Endothelial cell of umbilical vein (primary cell): ENCODE data around the gene ALDH1L2. TPM values are rescaled to one million over a fixed set of nuclear protein-coding genes. Genes with fewer than 3 reads are reported as not detected.

Experiments used
- BruUV-seq: library from RNA; stranded (reverse); fragments of 400-500 nt; replicated peaks from 2 replicates; lab custom pipeline; 2021; lab: Mats Ljungman, UMichigan
- CTCF ChIA-PET: fragments of 300-600, 350-600 bp; sonication (Branson Sonifier 250); formaldehyde crosslinking; loops from one replicate; lab custom pipeline; 2021; ENCODE audit warnings: antibody characterized with exemption, inconsistent platforms; lab: Charles Lee
- POLR2A ChIA-PET: fragments of 300-600, 350-600 bp; sonication (Branson Sonifier 250); formaldehyde crosslinking; loops from one replicate; lab custom pipeline; 2021; ENCODE audit warnings: antibody characterized with exemption, inconsistent platforms; lab: Charles Lee
- DNase-seq: peaks from one replicate; pipeline ENCODE4 v3.0.0-alpha.2; 2011; ENCODE audit warnings: low read depth, low spot score
- FAIRE-seq: peaks from 2 replicates; lab custom pipeline; 2011; peaks lifted over from hg19 to GRCh38; lab: Jason Lieb, UNC
- H2AFZ ChIP-seq: 2 replicates; pipeline ENCODE4 v1.6.0; 2012; ENCODE audit warnings: low read depth, low read length, control low read depth, inconsistent platforms
- H3K27ac ChIP-seq: 2 replicates; pipeline ENCODE4 v1.5.1; 2011; ENCODE audit warnings: low read depth, mild to moderate bottlenecking, control low read depth, low read length, moderate library complexity; ENCODE audit not compliant: insufficient read depth
- H3K27me3 ChIP-seq, 2 experiments: 2 replicates each; pipeline versions ENCODE4 v1.6.0 to v1.6.1; 2011; ENCODE audit warnings: low read length in 2 of 2, mixed read lengths in 1 of 2; ENCODE audit not compliant: control insufficient read depth in 2 of 2, insufficient read depth in 2 of 2
- H3K36me3 ChIP-seq, 2 experiments: 2 replicates in 1 of 2; 3 replicates in 1 of 2; pipeline ENCODE4 v1.5.1; 2011; ENCODE audit warnings: low read length in 2 of 2, mild to moderate bottlenecking in 1 of 2, moderate library complexity in 1 of 2; ENCODE audit not compliant: control insufficient read depth in 2 of 2, insufficient read depth in 2 of 2; ENCODE audit errors: extremely low read depth in 1 of 2
- H3K4me1 ChIP-seq: 3 replicates; pipeline ENCODE4 v1.5.1; 2011; ENCODE audit warnings: mild to moderate bottlenecking, low read length; ENCODE audit not compliant: control insufficient read depth, insufficient read depth; ENCODE audit errors: extremely low read depth
- H3K4me2 ChIP-seq: 2 replicates; pipeline ENCODE4 v1.6.1; 2011; ENCODE audit warnings: low read length, control low read depth, mixed read lengths; ENCODE audit not compliant: insufficient read depth
- H3K4me3 ChIP-seq, 3 experiments: fragments of 200-600 bp in 1 of 3; sonication (generic), shearing (Covaris generic) in 1 of 3; replicated peaks in 1 of 3; 2 replicates each; pipeline ENCODE4 v1.5.1; 2011 to 2016; ENCODE audit warnings: control low read depth in 3 of 3, low read length in 3 of 3, mild to moderate bottlenecking in 2 of 3, inconsistent platforms in 1 of 3, low read depth in 1 of 3, moderate library complexity in 1 of 3; ENCODE audit not compliant: insufficient read depth in 1 of 3
- H3K79me2 ChIP-seq: 2 replicates; pipeline ENCODE4 v1.6.0; 2012; ENCODE audit warnings: low read length, inconsistent platforms; ENCODE audit not compliant: control insufficient read depth, insufficient read depth
- H3K9ac ChIP-seq: replicated peaks from 2 replicates; pipeline ENCODE3; 2011; ENCODE audit warnings: low read length, control low read depth; ENCODE audit not compliant: insufficient read depth; ENCODE audit errors: extremely low read depth
- H3K9me1 ChIP-seq: replicated peaks from 3 replicates; pipeline ENCODE4 v1.6.0; 2011; ENCODE audit warnings: mild to moderate bottlenecking, low read length; ENCODE audit not compliant: control insufficient read depth, insufficient read depth; ENCODE audit errors: extremely low read depth
- H3K9me3 ChIP-seq: replicated peaks from 2 replicates; pipeline ENCODE4 v1.5.1; 2012; ENCODE audit warnings: low read length, inconsistent platforms; ENCODE audit not compliant: control insufficient read depth, insufficient read depth
- H4K20me1 ChIP-seq: replicated peaks from 2 replicates; pipeline ENCODE3; 2011; ENCODE audit warnings: mild to moderate bottlenecking, low read length; ENCODE audit not compliant: control insufficient read depth, insufficient read depth; ENCODE audit errors: extremely low read depth
- EZH2 ChIP-seq: IDR thresholded peaks from 2 replicates; pipeline ENCODE4 v1.6.1; 2012; ENCODE audit warnings: borderline replicate concordance, low read depth, mild to moderate bottlenecking, moderate library complexity, low read length, inconsistent platforms; ENCODE audit not compliant: severe bottlenecking
- FOS ChIP-seq: IDR thresholded peaks from 2 replicates; pipeline ENCODE4 v1.6.1; 2011; ENCODE audit warnings: mild to moderate bottlenecking, low read length, moderate library complexity, borderline replicate concordance; ENCODE audit not compliant: insufficient read depth
- GATA2 ChIP-seq: IDR thresholded peaks from 2 replicates; pipeline ENCODE4 v1.7.0; 2011; ENCODE audit warnings: low read depth, mild to moderate bottlenecking, moderate library complexity, mixed read lengths, low read length; ENCODE audit not compliant: insufficient read length, insufficient read depth
- JUN ChIP-seq: IDR thresholded peaks from 2 replicates; pipeline ENCODE4 v1.6.1; 2011; ENCODE audit warnings: borderline replicate concordance, low read depth; ENCODE audit not compliant: insufficient read length, insufficient read depth
- MYC ChIP-seq: IDR thresholded peaks from one replicate; pipeline ENCODE4 v1.6.1; 2011; ENCODE audit warnings: mild to moderate bottlenecking, low read depth, low read length
- POLR2A ChIP-seq: IDR thresholded peaks from 2 replicates; pipeline ENCODE4 v1.6.1; 2012; ENCODE audit warnings: low read depth, mild to moderate bottlenecking, control low read depth, low read length
- POLR2AphosphoS5 ChIP-seq: IDR thresholded peaks from 2 replicates; pipeline ENCODE4 v1.6.1; 2012; ENCODE audit warnings: low read depth, mild to moderate bottlenecking, control low read depth, low read length, moderate library complexity; ENCODE audit not compliant: insufficient read depth
- dilution Hi-C: fragments of 300-500 bp; cut with MboI; formaldehyde crosslinking; loops from one replicate; pipeline ENCODE4 v1.15.0; 2019; ENCODE audit warnings: low sequenced_read_pairs; ENCODE audit not compliant: extremely low pct_ligation_motif_present
- intact Hi-C: fragments of 100-400 bp; cut with micrococcal nuclease; formaldehyde crosslinking; loops from one replicate; pipeline ENCODE4 v1.10.0; 2022
- polyA plus RNA-seq, 4 experiments: library from polyadenylated mRNA; depleted of rRNA in 3 of 4; stranded (reverse) in 3 of 4; unstranded in 1 of 4; fragments of >200 nt; gene quantifications; 2 replicates each; pipeline versions ENCODE4 v1.2.1 to v1.2.3, GENCODE V29; 2011 to 2012; ENCODE audit warnings: missing spikeins in 1 of 4
- total RNA-seq: library from RNA; stranded (reverse); gene quantifications from 2 replicates; pipeline ENCODE4 v1.2.3, GENCODE V29; 2021
- TF ChIP-seq, protein P1 (sequence below), 2 donors: IDR thresholded peaks; 1 replicate in 1 of 2; 2 replicates in 1 of 2; pipeline ENCODE4 v1.5.1; 2011; ENCODE audit warnings: low read length in 2 of 2, mild to moderate bottlenecking in 2 of 2, moderate library complexity in 2 of 2, control low read depth in 1 of 2, inconsistent platforms in 1 of 2, low read depth in 1 of 2; ENCODE audit not compliant: insufficient read depth in 1 of 2; ENCODE audit errors: extremely low read depth in 1 of 2
- TF ChIP-seq, protein P2 (sequence below): IDR thresholded peaks from 2 replicates; pipeline ENCODE4 v1.6.1; 2011; ENCODE audit not compliant: insufficient read depth, insufficient read length

The ALDH1L2 gene
- total and polyA plus RNA-seq, 2 donors (not counting 3 experiments of a cell fraction or from before 2014, with no cell fraction given), result 1.4 to 2.5 TPM

DNA sequence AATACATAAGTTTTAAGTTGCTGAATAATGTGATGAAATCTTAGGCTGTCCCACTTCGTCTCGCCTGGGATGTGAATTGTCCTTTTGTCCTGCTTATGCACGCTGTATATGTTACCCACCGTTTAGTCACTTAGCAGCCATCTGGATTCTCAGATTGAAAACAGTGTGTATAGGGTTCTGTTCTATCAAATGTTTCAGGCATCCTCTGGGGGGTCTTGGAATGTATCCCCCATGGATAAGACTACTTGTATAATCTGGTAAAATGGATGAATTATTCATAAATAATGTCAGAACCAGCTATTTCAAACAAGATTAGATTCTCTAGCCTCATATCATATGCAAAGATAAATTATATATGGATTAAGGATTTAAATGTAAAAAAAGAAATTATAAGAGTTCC is 68.7 kb downstream of the ALDH1L2 start:
- H3K4me2 ChIP-seq, result no peak overlapping the region
- H2AFZ ChIP-seq, result no peak overlapping the region
- DNase-seq (no peak), FAIRE-seq (no peak)
- TF ChIP-seq POLR2A (no peak), POLR2AphosphoS5 (no peak), MYC (no peak), GATA2 (no peak), FOS (no peak), JUN (no peak), EZH2 (no peak)
- TF ChIP-seq, protein P1, sequence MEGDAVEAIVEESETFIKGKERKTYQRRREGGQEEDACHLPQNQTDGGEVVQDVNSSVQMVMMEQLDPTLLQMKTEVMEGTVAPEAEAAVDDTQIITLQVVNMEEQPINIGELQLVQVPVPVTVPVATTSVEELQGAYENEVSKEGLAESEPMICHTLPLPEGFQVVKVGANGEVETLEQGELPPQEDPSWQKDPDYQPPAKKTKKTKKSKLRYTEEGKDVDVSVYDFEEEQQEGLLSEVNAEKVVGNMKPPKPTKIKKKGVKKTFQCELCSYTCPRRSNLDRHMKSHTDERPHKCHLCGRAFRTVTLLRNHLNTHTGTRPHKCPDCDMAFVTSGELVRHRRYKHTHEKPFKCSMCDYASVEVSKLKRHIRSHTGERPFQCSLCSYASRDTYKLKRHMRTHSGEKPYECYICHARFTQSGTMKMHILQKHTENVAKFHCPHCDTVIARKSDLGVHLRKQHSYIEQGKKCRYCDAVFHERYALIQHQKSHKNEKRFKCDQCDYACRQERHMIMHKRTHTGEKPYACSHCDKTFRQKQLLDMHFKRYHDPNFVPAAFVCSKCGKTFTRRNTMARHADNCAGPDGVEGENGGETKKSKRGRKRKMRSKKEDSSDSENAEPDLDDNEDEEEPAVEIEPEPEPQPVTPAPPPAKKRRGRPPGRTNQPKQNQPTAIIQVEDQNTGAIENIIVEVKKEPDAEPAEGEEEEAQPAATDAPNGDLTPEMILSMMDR (IDR thresholded peaks at IDR 0.05; ENCODE audit: extremely low read depth in 1 of 2, insufficient read depth in 1 of 2, low read depth in 1 of 2, low read length in 2 of 2), result no peak
- TF ChIP-seq, protein P2, sequence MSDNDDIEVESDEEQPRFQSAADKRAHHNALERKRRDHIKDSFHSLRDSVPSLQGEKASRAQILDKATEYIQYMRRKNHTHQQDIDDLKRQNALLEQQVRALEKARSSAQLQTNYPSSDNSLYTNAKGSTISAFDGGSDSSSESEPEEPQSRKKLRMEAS, result no peak
- no peak overlapping the region for H3K9ac ChIP-seq
- intact Hi-C loops, result no loop called here
- no peaks in the 10 kb centered on the region for H3K9me1 ChIP-seq
- ChIA-PET POLR2A (no interaction called here), CTCF (interaction anchor here (0.6 to 1.2 kb wide), 2 partner anchors 12 to 252 kb away, joined by 3 read pairs; no protein-coding TSS in a partner anchor)
- H3K79me2 ChIP-seq, result no peaks in the 10 kb centered on the region
- no peaks in the 10 kb centered on the region for H3K27me3 ChIP-seq
- no peak overlapping the region for H3K27ac ChIP-seq
- no peaks in the 10 kb centered on the region for H3K4me1 ChIP-seq
- peaks cover 0 to 2% of the 10 kb centered on the region in 2 experiments for H3K36me3 ChIP-seq
- no peak overlapping the region for H3K4me3 ChIP-seq
- H4K20me1 ChIP-seq, result no peaks in the 10 kb centered on the region
- no peaks in the 10 kb centered on the region for H3K9me3 ChIP-seq
- BruUV-seq, result no TSS peak
- dilution Hi-C loops, result no loop called here
